ENCODE data around the gene BARX2.

Gene BARX2

DNA sequence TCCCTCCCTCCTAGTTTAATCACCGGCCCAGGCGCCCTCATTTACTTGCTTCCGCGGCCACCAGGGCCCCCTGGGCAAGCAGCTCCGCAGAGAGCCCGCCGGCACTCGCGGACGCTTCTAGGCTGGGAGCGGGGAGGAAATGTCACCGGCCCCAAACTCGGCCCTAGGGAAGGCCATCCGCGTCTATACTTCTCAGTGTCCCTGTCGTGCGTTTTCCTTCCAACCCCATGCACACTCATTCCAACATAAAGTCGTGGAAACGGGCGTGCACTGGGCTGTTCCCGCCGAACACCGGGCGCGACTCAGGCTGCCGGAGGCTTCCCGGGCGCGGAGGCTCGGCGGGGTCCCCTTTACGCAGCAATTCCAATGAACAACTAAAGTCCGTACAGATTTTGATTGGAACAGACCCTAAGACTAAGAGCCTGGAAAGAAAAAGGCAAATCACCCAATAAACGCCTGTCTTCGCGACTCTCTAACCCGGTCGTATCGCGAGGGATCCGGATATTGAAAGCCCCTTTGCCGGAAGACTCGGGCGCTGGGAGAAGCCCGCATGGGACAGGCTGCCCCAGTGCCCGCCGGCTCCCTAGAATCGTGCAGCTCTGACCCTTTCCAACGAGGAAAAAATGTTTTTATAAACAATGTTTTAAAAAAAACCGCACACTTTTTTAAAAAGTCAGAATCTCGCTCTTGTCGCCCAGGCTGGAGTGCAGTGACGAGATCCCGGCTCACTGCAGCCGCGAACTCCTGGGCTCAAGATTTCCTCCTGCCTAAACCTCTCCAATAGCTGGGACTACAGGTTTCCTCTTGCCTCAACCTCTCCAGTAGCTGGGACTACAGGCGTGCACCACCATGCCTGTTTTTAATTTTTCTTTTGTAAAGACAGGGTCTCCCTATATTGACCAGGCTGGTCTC, 1.3 kb upstream of the BARX2 start:
- DNase-seq (ENCODE audit: low spot score), result peak; percentile 8

DNA sequence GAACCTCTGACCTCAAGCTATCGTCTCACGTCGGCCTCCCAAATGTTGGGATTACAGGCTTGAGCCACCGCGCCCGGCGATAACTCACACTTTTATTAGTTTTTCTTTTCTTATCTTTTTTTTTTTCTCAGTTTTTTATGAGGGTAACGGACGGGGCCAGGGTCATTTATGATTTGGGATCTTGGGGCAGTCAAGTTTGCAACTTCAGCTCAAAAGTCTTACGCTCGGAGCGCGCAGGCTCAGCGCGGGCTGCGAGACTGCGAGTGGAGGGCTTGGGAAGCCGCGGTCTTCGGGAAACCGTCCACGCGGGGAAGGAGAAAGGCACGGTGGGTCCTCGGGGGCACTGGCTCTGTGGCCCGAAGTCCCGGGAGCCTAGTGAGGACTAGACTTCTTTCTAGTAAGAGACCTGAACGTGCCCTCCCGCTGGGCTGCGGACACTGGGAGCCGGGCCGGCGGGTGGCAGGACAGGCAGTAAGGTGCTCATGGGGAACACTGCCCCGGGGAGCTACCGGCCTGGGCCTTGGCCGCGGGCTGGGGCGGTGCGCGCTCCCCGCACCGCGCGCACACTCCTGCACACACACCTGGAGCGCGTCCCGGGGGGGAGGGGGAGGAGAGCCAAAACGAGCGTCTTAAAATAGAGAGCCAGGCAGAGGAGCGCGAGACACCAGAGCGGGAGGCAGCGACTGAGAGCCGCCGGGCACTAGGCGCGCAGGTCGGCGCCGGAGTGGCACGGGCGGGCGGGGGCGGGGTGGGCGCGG, 476 bp upstream of the BARX2 start:
- peak; percentile 9 for DNase-seq (ENCODE audit: low spot score)

DNA sequence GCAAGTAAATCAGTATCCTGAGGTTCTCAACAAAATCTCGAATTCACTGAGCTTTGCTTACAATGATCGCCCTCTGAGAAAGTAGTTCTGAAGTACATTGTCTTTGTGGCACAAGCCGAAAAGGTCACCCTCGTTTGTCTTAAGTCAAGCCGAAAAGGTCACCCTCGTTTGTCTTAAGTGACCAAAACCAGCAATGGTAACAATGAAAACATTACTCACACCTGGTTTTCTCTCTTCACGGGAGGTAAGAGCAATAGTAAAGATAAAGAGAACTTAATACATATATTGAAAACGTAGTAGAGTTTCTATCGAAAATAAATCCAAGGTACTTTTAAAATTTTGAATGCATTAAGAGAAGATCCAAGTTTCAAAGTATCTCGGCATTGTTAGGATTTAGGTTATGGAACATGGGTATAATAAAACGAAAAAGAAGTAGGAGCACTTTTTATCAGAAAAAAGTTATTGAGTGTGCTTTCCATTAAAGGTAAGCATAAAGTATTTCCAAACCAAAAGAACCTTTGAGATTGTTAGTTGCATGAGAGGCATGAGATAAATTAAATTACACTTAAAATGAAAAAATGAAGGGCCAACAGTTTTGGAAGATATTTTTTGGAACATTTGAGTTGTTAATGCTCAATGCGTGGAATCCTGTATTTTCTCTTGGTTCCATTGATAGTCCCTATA, 1.2 kb downstream of the BARX2 start:
- DNase-seq (ENCODE audit: low spot score), result no peak

DNA sequence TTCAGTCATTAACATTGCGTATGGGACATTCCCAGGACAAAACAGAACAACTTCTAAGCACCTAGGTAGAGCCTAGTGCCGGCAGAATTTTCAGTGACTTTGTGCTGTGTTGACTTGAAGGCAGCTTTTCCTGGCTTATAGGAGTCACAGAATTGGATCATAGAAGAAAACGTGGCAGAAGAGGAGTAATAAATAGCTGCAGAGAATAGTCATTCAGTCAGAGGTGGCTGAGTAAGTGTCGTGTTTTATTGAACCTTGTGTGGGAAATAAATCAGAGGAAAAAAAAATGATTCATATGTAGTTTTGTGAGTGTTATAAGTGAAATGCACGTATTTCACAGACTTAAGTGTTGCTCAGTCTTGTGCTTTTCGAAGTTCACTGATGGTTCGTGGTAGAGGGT, 2.1 kb downstream of the BARX2 start:
- DNase-seq (ENCODE audit: low spot score), result no peak

DNA sequence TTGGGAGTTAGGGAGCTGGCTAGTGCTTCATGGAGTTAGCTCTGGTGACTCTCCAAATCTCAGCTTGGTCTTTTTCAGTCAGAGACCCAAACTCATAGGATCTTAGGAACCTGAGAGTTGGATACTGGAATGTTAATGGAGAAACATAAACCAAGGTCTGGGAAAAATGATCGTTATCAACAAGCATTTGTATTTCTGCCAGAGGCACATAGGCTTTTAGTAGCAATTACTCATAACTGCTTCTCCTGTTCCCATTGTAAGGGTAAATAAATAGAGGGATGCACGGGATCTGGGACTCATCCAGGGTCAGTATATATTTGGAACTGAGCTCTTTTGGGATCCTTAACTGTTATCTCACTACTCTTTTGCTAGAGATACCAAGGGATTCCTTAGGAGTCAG, 4.8 kb downstream of the BARX2 start:
- DNase-seq (ENCODE audit: low spot score), result no peak

DNA sequence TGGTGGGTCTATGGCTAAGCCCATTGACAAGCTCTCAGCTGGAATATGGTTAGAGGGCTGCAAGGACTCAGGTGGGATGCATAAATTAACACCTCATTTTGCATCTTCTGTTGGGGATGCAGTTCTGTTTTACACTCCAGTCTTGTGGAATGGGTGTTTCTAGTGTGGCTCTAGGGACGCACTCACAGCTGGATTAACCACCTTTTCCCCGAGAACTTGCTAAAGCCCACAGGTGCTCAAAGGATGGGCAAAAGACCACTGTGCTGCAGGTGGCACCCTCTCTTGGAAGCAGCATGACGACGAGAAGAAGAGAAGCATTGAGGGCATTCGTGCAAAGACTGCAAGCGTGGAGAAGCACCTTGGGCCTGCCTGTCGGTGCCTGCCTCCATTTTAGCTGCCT, 6.9 kb downstream of the BARX2 start:
- no peak for DNase-seq (ENCODE audit: low spot score)

DNA sequence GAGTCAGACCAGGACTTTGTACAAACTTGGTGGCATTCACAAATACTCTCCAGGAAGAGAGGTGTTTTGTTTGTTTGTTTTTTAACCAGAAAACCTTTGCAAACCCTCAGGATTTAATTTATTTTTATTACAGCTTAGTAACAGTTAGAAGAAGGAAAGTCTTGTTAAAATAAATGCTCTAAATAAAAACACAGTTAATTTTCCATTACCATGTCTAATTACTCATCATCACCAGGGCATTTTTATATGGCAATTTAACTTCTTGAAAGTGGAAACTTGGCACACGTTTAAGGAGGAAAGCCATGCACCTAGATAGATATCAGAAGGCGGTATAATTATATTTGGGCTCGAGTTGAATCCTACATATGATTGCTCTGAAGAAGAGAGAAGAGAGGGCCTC, 7.4 kb downstream of the BARX2 start:
- no peak for DNase-seq (ENCODE audit: low spot score)

- DNase-seq (ENCODE audit: low spot score), result no peak
Observed at GRCh38 chr11:129383502-129383901, 7.9 kb downstream of the BARX2 start.

GRCh38 chr11:129384415-129384814, 8.8 kb downstream of the BARX2 start:
- DNase-seq (ENCODE audit: low spot score), result no peak

GRCh38 chr11:129385801-129386200, 10.2 kb downstream of the BARX2 start:
- DNase-seq (ENCODE audit: low spot score), result no peak

GRCh38 chr11:129386795-129387397, 11.2 kb downstream of the BARX2 start:
- no peak for DNase-seq (ENCODE audit: low spot score)

DNA sequence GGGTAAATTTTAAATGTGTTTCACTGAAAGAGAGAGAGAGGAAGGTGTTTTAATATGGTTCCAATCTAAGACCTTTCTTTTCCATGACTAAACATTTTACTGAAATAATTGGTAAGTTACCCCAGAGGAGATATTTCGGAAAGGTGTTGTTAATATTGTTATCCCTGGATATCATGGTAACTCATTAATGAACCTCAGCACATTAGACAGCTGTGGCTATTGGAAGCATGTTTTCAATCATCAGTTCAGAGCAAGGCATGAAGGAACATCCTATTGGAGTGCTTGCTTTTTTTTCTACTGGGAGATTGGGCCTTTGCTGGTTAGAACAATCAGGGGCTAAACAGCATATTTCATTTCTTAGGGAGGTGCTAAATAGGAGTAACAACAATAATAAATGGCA, 11.8 kb downstream of the BARX2 start:
- no peak for DNase-seq (ENCODE audit: low spot score)

GRCh38 chr11:129388824-129389223, 13.2 kb downstream of the BARX2 start:
- DNase-seq (ENCODE audit: low spot score), result no peak

GRCh38 chr11:129390303-129390821, 14.7 kb downstream of the BARX2 start:
- no peak for DNase-seq (ENCODE audit: low spot score)

DNA sequence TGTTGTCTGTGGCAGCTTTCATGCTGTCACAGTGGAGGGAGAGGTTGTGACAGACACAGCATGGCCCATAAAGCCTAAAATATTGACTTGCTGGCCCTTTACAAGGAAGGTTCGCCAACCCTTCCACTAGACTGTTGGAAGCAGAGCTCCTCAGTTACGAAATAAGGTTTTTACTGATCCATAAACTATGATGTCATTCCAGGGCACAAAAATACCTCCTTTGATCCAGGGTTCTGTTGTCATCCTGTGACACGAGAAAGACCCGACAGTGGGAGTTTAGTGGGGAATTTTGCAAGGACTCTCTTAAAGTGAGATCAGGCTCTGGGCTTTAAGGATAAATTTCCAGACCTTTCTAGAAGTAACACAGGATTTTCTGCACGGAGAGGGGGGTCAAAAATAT, 15.7 kb downstream of the BARX2 start:
- no peak for DNase-seq (ENCODE audit: low spot score)

DNA sequence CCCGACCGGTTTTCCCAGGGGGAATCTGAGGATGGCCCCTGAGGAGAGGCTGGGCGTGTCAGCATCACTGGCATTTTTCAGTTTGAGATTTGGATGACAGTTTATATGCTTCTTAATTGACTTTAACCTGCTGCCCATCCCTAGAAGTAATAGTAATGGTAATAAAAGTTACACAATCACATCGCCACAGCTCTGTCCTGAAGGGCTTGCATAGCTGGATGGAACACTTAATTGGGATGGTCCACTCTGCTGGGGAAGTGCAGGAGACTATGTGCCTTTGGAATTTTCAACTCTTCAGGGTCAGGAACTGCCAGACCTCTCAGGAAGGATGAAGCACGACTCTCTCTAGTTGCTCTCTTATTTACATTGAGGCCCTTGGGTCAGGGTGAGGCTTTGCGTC, 16.2 kb downstream of the BARX2 start:
- no peak for DNase-seq (ENCODE audit: low spot score)

DNA sequence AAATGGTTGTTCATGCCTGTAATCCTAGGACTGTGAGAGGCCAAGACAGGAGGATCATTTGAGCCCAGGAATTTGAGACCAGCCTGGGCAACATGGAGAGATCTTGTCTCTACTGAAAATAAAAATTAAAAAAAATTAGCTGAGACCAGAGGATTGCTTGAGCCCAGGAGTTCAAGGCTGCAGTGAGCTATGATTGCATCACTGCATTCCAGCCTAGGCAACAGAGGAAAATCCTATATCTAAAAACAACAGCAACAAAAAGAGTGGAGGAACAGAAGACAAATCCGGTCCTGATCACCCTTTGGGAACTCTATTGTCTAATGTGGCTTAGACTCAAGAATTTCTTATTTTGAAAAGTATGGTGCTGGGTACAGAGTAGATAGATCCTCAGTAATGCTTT, 17.3 kb downstream of the BARX2 start:
- no peak for DNase-seq (ENCODE audit: low spot score)

DNA sequence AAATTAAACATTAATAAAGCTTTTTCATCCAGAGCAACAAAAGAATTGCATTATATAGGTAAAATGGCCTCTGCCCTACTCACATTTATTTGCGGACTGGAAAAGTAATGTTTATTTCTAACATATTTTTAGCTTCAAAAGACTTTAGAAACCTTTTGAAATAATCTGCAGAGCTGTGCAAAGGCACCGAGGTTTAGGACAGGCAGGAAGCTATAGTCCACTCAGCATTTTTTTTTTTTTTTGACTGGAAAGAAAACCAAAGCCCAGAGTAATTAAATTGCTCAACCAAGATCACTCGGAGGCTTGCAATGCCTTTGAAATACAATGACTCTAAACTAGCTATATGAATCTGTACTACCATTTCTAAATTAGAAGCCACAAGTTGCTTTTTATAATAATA, 19.1 kb downstream of the BARX2 start:
- no peak for DNase-seq (ENCODE audit: low spot score)

DNA sequence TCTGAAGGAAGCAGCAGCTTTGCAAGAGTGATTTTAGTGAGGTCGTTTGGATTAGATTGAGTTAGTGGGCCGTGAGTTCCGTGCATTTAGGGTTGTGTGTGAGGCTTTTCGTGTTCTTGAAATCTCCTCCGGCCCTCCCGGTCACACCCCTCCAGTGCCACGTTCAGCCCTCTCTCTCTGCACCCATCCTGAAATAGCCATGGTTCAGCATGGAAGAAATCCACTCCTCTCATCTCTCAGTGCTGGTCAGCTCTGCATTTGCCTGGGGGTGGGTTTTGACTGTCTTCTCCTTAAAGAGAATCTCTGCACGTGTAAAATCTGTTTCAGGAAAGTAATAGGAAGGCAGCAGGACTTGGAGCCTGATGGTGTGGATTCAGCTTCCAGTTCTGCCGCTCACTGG, 19.8 kb downstream of the BARX2 start:
- no peak for DNase-seq (ENCODE audit: low spot score)

GRCh38 chr11:129395883-129396282, 20.2 kb downstream of the BARX2 start:
- no peak for DNase-seq (ENCODE audit: low spot score)

DNA sequence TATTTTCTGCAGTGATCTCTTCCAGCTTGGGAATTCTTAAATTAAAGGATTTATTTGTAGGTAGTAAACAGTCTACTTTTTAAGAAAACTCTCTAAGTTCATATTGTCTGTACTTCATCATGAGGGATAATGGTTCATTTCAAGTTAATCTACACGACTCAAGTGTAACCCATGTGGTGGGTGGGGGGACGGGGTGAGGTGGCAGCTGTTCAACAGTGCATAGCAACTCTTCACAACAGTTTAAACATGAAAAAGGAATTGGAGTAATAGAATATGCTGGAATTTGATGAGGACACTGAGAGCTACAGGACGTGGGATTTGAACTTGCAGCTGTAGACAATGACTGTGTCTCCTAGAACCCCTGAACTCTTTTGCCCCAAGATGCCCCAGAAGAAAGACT, 20.8 kb downstream of the BARX2 start:
- DNase-seq (ENCODE audit: low spot score), result no peak
